ENCODE results near the gene DUXA. TPM values are rescaled to one million over a fixed set of nuclear protein-coding genes. Genes with fewer than 3 reads are reported as not detected.
"Not testable (repeated sequence)": the region's sequence is repeated elsewhere in the genome, so short reads cannot be mapped to it uniquely, and the experiment has no call there.

DUXA gene
- total RNA-seq: not detected
- long read RNA-seq: 0 reads

DNA sequence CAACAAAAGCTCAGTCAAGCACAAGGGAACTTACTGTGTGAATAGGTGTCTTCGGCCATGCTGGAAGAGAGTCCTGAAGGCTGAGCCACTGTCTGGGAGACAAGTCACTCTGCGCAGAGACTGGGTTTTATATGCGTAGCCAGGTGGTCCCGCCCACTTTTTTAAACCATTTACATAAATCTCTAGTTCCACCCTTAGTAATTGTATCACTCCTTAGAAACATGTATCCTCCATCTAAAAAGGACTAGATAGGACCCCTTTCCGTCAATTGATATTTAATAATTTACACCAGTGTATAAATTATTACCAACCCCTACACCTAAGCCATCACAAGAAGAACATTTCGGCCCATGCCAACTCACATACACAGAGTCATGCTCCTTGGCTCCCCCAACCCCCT lies at the start of gene DUXA:
Gene DUXA (minus strand): TSS at position 101 of the 400 bp plus-strand sequence. CDS start 42 bp downstream, at position 59.
- H3K27ac ChIP-seq: no peak within 1 kb of the TSS
- TF ChIP-seq, protein P1, sequence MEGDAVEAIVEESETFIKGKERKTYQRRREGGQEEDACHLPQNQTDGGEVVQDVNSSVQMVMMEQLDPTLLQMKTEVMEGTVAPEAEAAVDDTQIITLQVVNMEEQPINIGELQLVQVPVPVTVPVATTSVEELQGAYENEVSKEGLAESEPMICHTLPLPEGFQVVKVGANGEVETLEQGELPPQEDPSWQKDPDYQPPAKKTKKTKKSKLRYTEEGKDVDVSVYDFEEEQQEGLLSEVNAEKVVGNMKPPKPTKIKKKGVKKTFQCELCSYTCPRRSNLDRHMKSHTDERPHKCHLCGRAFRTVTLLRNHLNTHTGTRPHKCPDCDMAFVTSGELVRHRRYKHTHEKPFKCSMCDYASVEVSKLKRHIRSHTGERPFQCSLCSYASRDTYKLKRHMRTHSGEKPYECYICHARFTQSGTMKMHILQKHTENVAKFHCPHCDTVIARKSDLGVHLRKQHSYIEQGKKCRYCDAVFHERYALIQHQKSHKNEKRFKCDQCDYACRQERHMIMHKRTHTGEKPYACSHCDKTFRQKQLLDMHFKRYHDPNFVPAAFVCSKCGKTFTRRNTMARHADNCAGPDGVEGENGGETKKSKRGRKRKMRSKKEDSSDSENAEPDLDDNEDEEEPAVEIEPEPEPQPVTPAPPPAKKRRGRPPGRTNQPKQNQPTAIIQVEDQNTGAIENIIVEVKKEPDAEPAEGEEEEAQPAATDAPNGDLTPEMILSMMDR (IDR thresholded peaks at IDR 0.05): no peak
- no peaks in the 10 kb centered on the region for H3K27me3 ChIP-seq (ENCODE audit: low read depth)
- no peak within 1 kb of the TSS for H3K4me3 ChIP-seq
- no peaks in the 10 kb centered on the region for H3K9me3 ChIP-seq
- peaks cover 4% of the 10 kb centered on the region for H3K4me1 ChIP-seq
- no peak for ATAC-seq
- H3K36me3 ChIP-seq: no peaks in the 10 kb centered on the region
- no peak for DNase-seq
- intact Hi-C loops (cut with DNase I): no loop called here

GRCh38 chr19:57212109-57212508 lies 44.8 kb upstream of the DUXA start:
- Histone ChIP-seq H3K9me3 (peaks cover 26% of the 10 kb centered on the region), H3K27ac (no peak overlapping the region), H3K4me1 (no peaks in the 10 kb centered on the region), H3K36me3 (peaks cover 80% of the 10 kb centered on the region), H3K27me3 (ENCODE audit: low read depth) (no peaks in the 10 kb centered on the region), H3K4me3 (no peak overlapping the region)
- no peak for DNase-seq
- intact Hi-C loops (cut with DNase I): no loop called here
- no peak for ATAC-seq
- TF ChIP-seq, protein P1 (IDR thresholded peaks at IDR 0.05): no peak

DNA sequence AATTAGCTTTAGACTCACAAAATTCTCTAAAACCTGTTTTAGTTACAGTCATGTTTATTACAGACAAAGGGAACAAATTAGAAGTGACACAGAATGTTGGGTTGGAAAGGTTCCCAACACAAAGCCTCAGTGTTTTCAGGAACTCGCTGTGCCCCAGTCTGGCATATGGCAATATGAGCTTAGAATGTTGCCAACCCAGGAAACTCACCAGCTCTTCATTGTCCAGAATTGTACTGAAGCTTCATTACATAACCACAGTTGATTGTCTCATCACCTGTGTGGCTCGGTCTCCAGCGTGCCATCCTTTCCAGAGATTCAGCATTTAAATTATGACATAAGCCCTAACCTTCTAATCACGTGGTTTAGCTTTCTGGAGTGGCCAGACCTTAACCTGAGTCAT lies 43.1 kb upstream of the DUXA start:
- TF ChIP-seq, protein P1 (IDR thresholded peaks at IDR 0.05): no peak
- Histone ChIP-seq H3K27ac (no peak overlapping the region), H3K4me3 (no peak overlapping the region), H3K27me3 (ENCODE audit: low read depth) (no peaks in the 10 kb centered on the region), H3K9me3 (peaks cover 26% of the 10 kb centered on the region), H3K4me1 (no peaks in the 10 kb centered on the region), H3K36me3 (peaks cover 86% of the 10 kb centered on the region)
- intact Hi-C loops (cut with DNase I): no loop called here
- ATAC-seq: no peak
- DNase-seq: no peak

- TF ChIP-seq, protein P1 (IDR thresholded peaks at IDR 0.05): no peak
- H3K4me3 ChIP-seq: no peak overlapping the region
- ATAC-seq (no peak), DNase-seq (no peak)
- no peak overlapping the region for H3K27ac ChIP-seq
- no peaks in the 10 kb centered on the region for H3K9me3 ChIP-seq
- H3K4me1 ChIP-seq: peaks cover 9% of the 10 kb centered on the region
- no peaks in the 10 kb centered on the region for H3K27me3 ChIP-seq (ENCODE audit: low read depth)
- intact Hi-C loops (cut with DNase I): no loop called here
- H3K36me3 ChIP-seq: peaks cover 62% of the 10 kb centered on the region
Observed at GRCh38 chr19:57202160-57202559, 34.9 kb upstream of the DUXA start.

DNA sequence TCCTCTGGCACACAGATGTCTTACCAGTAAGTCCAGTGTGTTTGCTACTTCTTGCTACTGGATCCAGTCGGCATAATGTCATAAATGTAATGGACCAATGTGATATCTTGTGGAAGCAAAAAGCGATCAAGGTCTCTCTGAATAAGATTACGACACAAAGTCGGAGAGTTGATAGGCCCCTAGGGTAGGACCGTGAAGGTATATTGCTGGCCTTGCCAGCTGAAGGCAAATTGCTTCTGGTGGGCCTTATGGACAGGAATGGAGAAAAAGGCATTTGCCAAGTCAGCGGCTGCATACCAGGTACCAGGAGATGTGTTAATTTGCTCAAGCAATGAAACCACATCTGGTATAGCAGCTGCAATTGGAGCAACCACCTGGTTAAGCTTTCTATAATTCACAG lies 30.6 kb upstream of the DUXA start:
- H3K36me3 ChIP-seq: peaks cover 74% of the 10 kb centered on the region

GRCh38 chr19:57192993-57193392 lies 25.7 kb upstream of the DUXA start:
- peaks cover 4% of the 10 kb centered on the region for H3K9me3 ChIP-seq
- peaks cover 45% of the 10 kb centered on the region for H3K36me3 ChIP-seq
- H3K27me3 ChIP-seq (ENCODE audit: low read depth): no peaks in the 10 kb centered on the region
- no peak for DNase-seq
- ATAC-seq: no peak
- peaks cover 20% of the 10 kb centered on the region for H3K4me1 ChIP-seq
- TF ChIP-seq, protein P1 (IDR thresholded peaks at IDR 0.05): no peak
- peak overlapping the region; percentile 100 for H3K4me3 ChIP-seq
- intact Hi-C loops (cut with DNase I): no loop called here
- H3K27ac ChIP-seq: no peak overlapping the region

More for the DNA sequence above, 30.6 kb upstream of the DUXA start:
- DNase-seq; intact Hi-C loops (cut with DNase I); H3K27me3 ChIP-seq (ENCODE audit: low read depth); H3K27ac ChIP-seq; H3K9me3 ChIP-seq; ATAC-seq; H3K4me3 ChIP-seq: not testable (repeated sequence)
- peaks cover 15% of the 10 kb centered on the region for H3K4me1 ChIP-seq

Data from lower lobe of right lung (tissue), 2 donors.